ENCODE data around the gene SIAH1. TPM values are rescaled to one million over a fixed set of nuclear protein-coding genes. Genes with fewer than 3 reads are reported as not detected.
A peak's percentile ranks its signal among the peaks of the same experiment; 100 is the strongest.

Gene SIAH1
- total and polyA plus RNA-seq, 2 of the 8 experiments (the other 6 are each of a cell fraction or from before 2014, with no cell fraction given) = 19.5 to 33.9 TPM

- Histone ChIP-seq H3K27me3 (replicated peaks in 1 of 4; ENCODE audit: control insufficient read depth in 3 of 4, extremely low read depth in 1 of 4, insufficient read depth in 3 of 4, low read length in 3 of 4) (no peaks in the 10 kb centered on the region), H4K8ac (ENCODE audit: extremely low read depth, insufficient read depth, low read length) (no peak overlapping the region), H3K14ac (ENCODE audit: insufficient read length) (no peak overlapping the region), H3K18ac (ENCODE audit: extremely low read depth, low read length) (no peak overlapping the region), H4K5ac (ENCODE audit: insufficient read length, low read depth, low read length) (no peak overlapping the region), H4K20me1 (replicated peaks in 1 of 2; ENCODE audit: control insufficient read depth in 1 of 2, insufficient read depth in 2 of 2, low read length in 2 of 2) (no peaks in the 10 kb centered on the region), H2BK15ac (ENCODE audit: low read length) (no peak overlapping the region), H2BK20ac (ENCODE audit: low read length) (no peak overlapping the region), H3K79me1 (ENCODE audit: low read depth, low read length) (no peaks in the 10 kb centered on the region), H3K4me3 (ENCODE audit: extremely low read depth in 1 of 4, insufficient read depth in 2 of 4, low read depth in 3 of 4, low read length in 4 of 4) (no peak overlapping the region), H3K4me1 (replicated peaks in 1 of 4; ENCODE audit: control insufficient read depth in 3 of 4, insufficient read depth in 4 of 4, low read length in 3 of 4) (peaks cover 0 to 5% (median 3%) of the 10 kb centered on the region in 4 experiments; a peak in 3 of 7 replicates), H4K91ac (replicated peaks; ENCODE audit: insufficient read length, low read length) (no peak overlapping the region), H3K9ac (replicated peaks in 1 of 4; ENCODE audit: extremely low read depth in 1 of 4, low read depth in 3 of 4, low read length in 3 of 4) (no peak overlapping the region), H3K4me2 (ENCODE audit: insufficient read depth in 1 of 2, low read depth in 2 of 2, low read length in 2 of 2) (no peak overlapping the region), H3K36me3 (ENCODE audit: control insufficient read depth in 2 of 4, insufficient read depth in 4 of 4, low read length in 3 of 4) (no peaks in the 10 kb centered on the region), H2BK120ac (replicated peaks; ENCODE audit: low read depth, low read length) (no peak overlapping the region), H2BK12ac (ENCODE audit: low read depth, low read length) (no peak overlapping the region), H2AK5ac (ENCODE audit: low read depth, low read length) (no peak overlapping the region), H2BK5ac (ENCODE audit: low read depth, low read length) (no peak overlapping the region), H3K79me2 (ENCODE audit: control insufficient read depth in 1 of 2, insufficient read depth in 2 of 2, low read length in 2 of 2) (no peaks in the 10 kb centered on the region), H3K56ac (replicated peaks; ENCODE audit: insufficient read length, low read depth, low read length) (no peak overlapping the region), H3K23me2 (ENCODE audit: low read depth, low read length) (no peaks in the 10 kb centered on the region), H3K23ac (ENCODE audit: insufficient read length) (no peak overlapping the region), H3K9me3 (ENCODE audit: insufficient read depth in 2 of 2, low read depth in 1 of 2, low read length in 1 of 2) (no peaks in the 10 kb centered on the region), H2AFZ (ENCODE audit: low read length) (peak overlapping the region; percentile 42; the same call in 1 of the 2 replicates), H3K27ac (ENCODE audit: low read depth, low read length) (no peak overlapping the region), H3K4ac (replicated peaks; ENCODE audit: insufficient read length, low read depth, low read length) (no peak overlapping the region)
- ChIA-PET POLR2A (ENCODE audit: partially characterized antibody) (interaction anchor here (7.2 kb wide), 1 partner anchor 24 kb away, joined by 29 read pairs; the partner anchor contains the start of gene SIAH1), CTCF (ENCODE audit: partially characterized antibody) (interaction anchor here (1.2 kb wide), 1 partner anchor 29 kb away, joined by 4 read pairs; no protein-coding TSS in a partner anchor)
- no peak for DNase-seq (ENCODE audit: low read depth in 1 of 2, low spot score in 2 of 2)
- 83% methylated on average over 7 of the region's 7 CpGs; no CpG with 5 or more reads in 1 of the 2 experiments for WGBS, 2 experiments (ENCODE audit: extremely low coverage in 1 of 2, insufficient coverage in 1 of 2, insufficient read length in 1 of 2, insufficient replicate concordance in 2 of 2, low coverage in 1 of 2, low lambda C conversion rate in 2 of 2, missing lambda C conversion rate in 1 of 2)
- no peak for FAIRE-seq
- no peak for TF ChIP-seq HDAC6 (IDR thresholded peaks at IDR 0.05; ENCODE audit: low read depth, low read length)
- TF ChIP-seq TAF7 (optimal IDR thresholded peaks at IDR 0.05; ENCODE audit: borderline replicate concordance, low read depth, low read length) = no peak
- no peak for TF ChIP-seq SIRT6 (IDR thresholded peaks at IDR 0.05; ENCODE audit: low read length)
- no peak for TF ChIP-seq JUND (IDR thresholded peaks at IDR 0.05; ENCODE audit: low read length)
- no peak for TF ChIP-seq KDM4A (IDR thresholded peaks at IDR 0.05; ENCODE audit: low read depth, low read length, severe bottlenecking)
- no peak for TF ChIP-seq EZH2 (IDR thresholded peaks at IDR 0.05; ENCODE audit: low read depth, low read length, severe bottlenecking)
- no peak for TF ChIP-seq TCF12 (IDR thresholded peaks at IDR 0.05; ENCODE audit: low read depth, low read length)
- no peak for TF ChIP-seq HDAC2 (IDR thresholded peaks at IDR 0.05; ENCODE audit: borderline replicate concordance in 1 of 2, low read depth in 2 of 2, low read length in 2 of 2)
- no peak for TF ChIP-seq PHF8 (conservative IDR thresholded peaks at IDR 0.05; ENCODE audit: low read depth, low read length)
- no peak for TF ChIP-seq CTBP2 (IDR thresholded peaks at IDR 0.05; ENCODE audit: borderline replicate concordance, insufficient read depth, insufficient read length, low read length)
- TF ChIP-seq RXRA (IDR thresholded peaks at IDR 0.05; ENCODE audit: insufficient read depth, low read depth, low read length) = no peak
- no peak for TF ChIP-seq BCL11A (IDR thresholded peaks at IDR 0.05; ENCODE audit: low read depth in 2 of 2, low read length in 2 of 2)
- TF ChIP-seq FOSL1 (IDR thresholded peaks at IDR 0.05; ENCODE audit: insufficient read depth, low read depth, low read length) = no peak
- no peak for TF ChIP-seq ASH2L (IDR thresholded peaks at IDR 0.05; ENCODE audit: low read length)
These were observed 23.5 kb upstream of the SIAH1 start for GRCh38 chr16:48408688-48409087.

All from H1 (cell line).